Stimulated activated CD4-positive, alpha-beta T cell treated with anti-CD3 and anti-CD28 coated beads, TNF-alpha, amount 100 ng/mL, for 1 hour (primary cell): ENCODE data around the gene GALK1.
"Not testable (repeated sequence)": the region's sequence is repeated elsewhere in the genome, so short reads cannot be mapped to it uniquely, and the experiment has no call there.

Experiments
- DNase-seq, 3 donors: peaks; one replicate each; pipeline ENCODE4 v3.0.0-alpha.2; 2020; ENCODE audit warnings: low read depth in 3 of 3, low spot score in 1 of 3

The GALK1 gene

DNA sequence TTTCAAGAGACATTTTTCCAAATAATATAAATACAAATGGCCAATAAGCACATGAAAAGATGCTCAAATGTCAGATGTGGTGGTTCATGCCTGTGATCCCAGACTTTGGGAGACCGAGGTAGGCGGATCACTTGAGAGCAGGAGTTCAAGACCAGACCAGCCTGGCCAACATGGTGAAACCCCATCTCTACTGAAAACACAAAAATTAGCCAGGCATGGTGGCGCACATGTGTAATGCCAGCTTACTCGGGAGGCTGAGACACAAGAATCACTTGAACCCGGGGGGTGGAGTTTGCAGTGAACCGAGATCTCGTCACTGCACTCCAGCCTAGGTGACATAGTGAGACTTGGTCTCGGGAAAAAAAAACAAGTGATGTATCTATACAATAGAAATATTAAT lies 2.9 kb upstream of the GALK1 start:
- no peak for DNase-seq

DNA sequence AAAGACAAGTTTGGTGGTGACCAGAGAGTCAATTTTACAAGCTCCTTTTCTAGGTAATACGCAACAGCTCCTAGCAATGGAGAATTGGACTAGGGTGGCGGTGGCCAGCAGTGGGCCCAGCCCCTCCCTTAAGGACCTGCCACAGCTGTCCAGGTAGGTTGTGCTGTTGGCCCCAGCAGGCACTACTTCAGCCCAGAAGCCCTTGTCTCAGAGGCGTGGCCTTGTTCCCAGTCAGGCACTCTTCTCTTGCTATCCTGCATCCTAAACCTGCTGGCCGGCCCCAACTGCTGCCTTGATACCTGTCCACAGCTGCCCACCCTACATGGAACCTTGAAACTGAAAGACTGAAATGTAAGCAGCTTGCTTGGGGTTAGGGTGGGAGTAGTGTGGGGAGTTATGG lies 989 bp upstream of the GALK1 start:
- no peak for DNase-seq

DNA sequence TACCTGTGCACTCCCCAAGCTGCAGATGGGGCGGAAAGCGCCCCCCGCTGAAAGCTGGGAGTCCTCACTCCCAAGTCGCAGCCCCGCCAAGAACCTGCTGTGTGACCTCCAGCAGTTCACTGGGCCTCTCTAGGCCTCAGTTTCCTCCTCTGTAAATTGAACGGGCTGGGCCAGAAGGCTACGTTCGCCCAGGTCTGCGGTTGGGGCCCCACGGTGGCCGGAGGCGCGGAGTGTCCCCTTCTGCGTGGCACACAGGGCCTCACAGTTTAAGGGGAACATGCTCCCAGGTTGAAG lies 628 bp downstream of the GALK1 start:
- no peak for DNase-seq

DNA sequence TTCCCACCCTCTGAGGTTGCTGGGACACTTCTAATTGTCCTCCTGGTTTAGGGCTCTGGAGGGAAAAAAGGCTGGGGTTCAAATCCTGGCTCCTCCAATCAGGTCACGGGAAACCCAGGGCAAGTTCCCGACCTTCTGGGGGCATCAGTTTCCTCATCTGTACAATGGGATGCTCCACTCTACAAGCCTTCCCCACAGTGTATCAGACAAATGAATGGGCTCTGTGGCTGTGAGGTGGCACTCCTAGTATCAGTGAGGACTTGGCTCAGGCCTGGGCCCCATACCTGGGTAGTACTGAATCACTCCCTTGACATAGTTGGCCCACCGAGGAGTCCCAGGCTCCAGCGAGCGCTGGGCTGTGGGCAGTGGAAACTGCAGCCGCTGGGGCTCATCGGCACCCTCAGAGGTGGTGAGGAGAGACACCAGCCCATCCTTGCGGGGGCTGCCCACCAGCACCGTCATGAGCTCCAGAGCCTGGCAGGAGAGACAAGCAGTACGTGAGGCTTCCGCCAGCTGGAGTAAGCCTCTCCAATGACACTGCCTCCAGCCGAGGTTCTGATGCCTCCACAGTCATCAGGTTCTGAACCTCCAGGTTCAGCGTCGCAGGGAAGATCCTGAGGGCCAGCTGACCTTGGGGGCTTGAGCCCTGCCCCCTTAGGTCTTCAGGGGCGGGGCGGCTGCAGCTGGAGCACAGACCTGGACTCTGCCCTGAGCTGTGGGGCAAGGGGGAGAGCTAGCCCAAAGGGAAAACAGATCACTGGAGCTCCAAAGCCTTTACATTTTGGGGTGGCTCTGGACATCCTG lies 1.2 kb downstream of the GALK1 start:
- no peak for DNase-seq

DNA sequence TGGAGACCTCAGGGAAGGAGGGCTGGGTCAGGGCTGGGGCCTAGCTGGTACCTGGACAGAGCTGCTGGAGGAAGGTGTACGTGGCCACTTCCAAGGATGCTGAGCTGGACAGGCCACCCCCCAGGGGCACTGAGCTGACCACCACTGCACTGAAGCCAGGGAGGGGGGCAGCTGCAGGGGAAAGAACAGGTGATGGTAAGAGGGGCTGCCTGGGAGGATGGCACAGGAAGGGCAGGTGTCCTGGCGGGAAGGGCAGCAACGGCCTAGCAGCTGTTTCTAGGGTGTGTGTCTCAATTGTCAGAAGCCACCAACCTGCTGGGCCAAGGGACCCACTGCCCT lies 1.8 kb downstream of the GALK1 start:
- no peak for DNase-seq

DNA sequence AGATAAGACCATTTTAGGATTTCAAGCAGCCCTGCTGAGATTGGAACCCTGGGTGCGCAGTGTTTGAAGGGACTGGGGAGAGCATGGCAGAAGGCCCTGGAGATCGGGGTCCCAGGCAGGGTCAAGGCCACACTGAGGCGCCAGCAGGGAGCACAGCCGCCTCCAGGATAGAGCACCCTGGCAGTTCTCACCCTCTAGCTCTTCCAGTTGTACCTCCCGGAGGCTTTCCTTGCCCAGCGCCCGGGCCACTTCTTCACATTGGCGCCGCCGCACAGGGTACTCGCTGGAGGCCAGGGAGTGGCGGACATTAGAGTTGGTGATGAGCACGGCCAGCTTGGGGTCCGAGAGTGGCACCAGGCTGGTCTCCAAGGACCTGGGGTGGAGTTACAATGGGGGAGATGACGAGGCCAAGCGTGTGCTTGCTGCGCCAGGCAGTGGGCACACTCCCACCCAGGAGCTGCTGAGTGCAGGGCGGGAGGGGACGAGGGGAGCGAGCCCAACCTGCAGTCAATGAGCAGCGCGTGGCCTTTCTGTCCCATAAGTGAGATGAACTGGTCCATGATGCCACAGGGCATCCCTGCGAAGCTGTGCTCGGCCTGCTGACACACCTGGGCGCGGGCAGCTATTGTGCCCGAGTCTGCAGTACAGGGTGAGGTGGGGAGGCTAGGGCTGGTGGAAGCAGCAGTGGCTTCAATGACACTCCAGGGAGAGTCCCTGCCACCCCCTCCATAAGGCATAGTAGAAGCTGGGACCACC lies 2.3 kb downstream of the GALK1 start:
- no peak for DNase-seq

DNA sequence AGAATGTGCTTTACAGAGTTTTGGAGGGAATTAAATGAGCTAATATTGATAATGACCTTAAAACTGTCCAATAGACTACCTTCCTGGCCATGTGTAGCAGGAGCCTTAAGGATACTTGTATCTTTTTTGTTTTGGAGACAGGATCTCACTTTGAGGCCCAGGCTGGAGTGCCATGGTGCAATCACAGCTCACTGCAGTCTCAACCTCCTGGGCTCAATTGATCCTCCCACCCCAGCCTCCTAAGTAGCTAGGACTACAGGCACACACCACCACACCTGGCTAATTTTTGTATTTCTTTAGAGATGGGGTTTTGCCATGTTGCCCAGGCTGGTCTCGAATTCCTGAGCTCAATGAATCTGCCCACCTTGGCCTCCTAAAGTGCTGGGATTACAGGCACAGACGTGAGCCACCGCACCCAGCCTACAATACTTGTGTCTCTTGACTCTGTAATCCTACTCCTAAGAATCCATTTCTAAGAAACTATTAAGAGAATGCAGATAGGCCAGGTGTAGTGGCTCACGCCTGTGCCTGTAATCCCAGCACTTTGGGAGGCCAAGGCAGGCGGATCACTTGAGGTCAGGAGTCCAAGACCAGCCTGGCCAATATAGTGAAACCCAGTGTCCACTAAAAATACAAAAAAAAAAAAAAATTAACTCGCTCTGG lies 4.9 kb downstream of the GALK1 start:
- DNase-seq, result not testable (repeated sequence)

DNA sequence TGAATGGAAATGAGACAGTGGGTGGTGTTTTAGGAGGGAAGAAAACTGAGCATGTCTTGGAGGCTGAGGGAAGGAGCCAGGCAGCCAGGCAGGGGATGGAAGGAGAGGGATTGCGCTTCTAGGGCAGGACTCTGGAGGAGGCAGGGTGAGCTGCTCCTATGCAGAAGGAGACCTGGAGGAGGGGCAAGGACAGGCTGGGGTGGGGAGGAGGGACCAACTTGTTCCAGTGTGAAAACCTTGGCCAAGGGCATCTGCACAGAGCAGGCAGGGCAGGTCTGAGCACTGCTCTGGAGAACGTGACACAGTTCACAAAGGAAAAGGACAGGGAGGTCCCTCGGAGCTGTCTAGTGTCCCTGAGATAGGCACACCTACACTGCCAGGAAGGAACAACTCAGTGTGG lies 5.5 kb downstream of the GALK1 start:
- no peak for DNase-seq

DNA sequence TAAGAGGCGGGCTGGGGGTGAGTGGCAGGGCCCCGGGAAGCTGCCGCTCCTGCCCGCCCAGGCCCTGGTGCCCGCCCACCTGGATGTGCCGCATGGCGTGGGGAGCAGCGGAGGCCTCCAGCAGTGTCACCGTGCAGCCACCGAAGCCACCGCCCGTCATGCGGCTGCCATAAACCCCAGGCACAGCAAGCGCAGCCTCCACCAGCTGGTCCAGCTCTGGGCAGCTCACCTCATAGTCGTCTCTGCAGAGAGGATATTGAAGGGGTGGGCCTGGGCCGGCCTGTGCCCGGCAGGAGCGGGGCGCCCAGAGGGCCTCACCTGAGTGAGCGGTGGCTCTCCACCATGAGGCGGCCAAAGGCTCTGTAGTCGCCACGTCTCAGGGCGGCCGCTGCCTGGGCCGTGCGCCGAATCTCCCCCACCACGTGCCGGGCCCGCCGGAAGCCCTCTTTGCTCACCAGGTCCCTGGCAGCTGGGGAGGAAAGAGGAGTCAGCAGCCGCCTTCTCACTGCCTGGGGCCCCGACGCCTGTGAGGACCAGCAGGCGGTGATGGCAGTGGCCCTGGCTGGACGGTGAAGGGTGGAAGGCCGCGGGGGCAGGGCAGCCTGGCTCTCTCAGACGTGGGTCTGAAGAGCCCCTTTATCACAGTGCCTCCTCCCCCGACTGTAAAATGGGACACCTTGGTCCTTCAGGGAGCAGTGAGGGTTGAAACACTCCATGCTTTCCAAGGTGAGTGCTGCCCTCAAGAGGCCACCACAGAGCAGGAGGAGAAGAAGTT lies 6.7 kb downstream of the GALK1 start:
- no peak for DNase-seq

DNA sequence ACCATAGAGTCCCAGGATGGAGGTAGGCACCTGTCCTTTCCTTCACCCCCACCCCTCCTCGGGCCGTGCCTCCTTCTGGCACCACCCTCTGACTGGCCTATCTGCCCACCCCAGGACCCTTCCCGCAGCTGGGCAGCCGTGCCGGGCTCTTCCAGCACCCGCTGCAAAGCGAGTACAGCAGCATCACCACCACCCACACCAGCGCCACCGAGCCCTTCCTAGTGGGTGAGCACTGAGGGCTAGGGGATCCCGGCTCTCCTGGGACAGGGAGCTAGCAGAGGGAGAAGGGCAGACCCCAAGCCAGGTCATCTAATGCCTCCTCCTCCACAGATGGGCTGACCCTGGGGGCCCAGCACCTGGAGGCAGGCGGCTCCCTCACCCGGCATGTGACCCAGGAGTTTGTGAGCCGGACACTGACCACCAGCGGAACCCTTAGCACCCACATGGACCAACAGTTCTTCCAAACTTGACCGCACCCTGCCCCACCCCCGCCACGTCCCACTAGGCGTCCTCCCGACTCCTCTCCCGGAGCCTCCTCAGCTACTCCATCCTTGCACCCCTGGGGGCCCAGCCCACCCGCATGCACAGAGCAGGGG lies 7.8 kb downstream of the GALK1 start:
- no peak for DNase-seq

DNA sequence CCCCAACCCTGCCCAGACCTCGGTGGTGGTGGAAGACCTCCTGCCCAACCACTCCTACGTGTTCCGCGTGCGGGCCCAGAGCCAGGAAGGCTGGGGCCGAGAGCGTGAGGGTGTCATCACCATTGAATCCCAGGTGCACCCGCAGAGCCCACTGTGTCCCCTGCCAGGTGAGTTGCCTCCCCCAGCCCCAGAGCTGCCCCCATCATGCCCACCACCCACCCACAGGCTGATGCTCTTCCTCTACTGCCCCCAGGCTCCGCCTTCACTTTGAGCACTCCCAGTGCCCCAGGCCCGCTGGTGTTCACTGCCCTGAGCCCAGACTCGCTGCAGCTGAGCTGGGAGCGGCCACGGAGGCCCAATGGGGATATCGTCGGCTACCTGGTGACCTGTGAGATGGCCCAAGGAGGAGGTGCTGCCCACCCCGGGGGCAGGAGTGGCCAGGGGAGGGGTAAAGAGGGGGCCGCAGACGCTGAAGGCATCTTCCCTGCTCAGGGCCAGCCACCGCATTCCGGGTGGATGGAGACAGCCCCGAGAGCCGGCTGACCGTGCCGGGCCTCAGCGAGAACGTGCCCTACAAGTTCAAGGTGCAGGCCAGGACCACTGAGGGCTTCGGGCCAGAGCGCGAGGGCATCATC lies 8.4 kb downstream of the GALK1 start:
- DNase-seq, result no peak

DNA sequence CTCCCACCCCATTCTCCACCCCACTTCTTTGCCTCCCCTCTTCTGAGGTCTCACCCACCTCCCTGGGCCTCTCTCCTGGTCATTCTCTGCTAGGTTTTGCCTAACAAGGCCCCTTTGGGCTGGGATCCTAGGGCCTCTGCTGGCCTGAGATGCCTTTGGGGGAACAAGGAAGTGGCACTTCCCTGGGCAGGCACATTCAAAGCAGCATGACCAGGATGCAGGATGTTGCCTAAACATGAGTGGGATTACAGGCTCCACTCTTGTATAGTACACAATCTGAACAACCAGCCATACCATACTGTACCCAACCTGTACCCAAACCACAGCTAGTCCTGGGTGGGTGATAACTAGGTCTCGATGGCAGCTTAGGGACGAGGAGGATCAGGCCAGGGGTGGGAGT lies 9.0 kb downstream of the GALK1 start:
- no peak for DNase-seq

DNA sequence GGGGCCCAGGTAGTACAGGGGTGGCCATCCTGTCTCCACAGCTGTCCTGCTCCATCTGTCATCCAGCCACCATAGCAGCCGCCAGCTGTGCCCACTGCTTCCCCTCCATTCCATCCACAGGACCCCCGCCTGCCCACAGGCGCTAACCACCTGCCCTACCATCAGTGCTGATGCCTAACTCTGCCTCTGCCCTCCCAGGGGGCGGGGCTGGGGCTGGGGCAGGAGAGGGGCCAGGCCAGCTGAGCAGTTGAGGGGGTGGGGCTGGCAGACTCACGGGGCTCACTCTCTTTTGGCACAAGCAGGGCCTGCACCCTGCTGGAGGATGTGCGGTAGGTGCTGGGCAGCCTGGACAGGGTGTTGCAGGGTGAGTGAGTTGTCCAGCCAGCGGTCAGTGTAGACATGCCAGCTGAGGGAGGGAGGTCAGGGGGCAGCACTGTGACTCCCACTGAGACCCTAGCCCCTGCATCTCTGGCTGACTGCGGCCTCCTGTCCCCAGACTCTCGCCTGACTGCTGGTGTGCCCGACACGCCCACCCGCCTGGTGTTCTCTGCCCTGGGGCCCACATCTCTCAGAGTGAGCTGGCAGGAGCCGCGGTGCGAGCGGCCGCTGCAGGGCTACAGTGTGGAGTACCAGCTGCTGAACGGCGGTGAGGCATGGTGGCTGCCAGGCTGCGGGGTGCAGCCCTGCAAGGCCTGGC lies 9.6 kb downstream of the GALK1 start:
- no peak for DNase-seq

DNA sequence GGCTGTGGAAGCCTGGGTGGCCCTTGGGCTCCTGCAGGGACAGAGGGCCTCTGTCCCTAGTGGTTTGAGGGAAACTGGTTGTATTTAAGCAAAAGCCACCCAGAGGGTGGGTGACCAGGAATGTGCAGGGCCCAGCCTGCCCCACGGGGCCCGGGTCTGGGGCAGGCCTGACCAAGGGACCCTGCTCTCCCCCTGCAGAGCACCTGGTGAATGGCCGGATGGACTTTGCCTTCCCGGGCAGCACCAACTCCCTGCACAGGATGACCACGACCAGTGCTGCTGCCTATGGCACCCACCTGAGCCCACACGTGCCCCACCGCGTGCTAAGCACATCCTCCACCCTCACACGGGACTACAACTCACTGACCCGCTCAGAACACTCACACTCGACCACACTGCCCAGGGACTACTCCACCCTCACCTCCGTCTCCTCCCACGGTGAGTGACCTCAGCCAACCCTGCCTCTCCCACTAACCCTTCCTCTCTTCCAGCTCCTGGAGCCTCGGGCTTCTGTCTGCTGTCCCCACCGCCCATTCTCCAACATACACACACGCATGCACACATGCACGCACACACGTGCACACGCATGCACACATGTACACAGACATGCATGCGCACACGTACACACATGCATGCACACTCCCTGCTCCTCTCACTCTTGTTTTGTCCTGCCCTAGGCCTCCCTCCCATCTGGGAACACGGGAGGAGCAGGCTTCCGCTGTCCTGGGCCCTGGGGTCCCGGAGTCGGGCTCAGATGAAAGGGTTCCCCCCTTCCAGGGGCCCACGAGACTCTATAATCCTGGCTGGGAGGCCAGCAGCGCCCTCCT lies 10.4 kb downstream of the GALK1 start:
- no peak for DNase-seq

DNA sequence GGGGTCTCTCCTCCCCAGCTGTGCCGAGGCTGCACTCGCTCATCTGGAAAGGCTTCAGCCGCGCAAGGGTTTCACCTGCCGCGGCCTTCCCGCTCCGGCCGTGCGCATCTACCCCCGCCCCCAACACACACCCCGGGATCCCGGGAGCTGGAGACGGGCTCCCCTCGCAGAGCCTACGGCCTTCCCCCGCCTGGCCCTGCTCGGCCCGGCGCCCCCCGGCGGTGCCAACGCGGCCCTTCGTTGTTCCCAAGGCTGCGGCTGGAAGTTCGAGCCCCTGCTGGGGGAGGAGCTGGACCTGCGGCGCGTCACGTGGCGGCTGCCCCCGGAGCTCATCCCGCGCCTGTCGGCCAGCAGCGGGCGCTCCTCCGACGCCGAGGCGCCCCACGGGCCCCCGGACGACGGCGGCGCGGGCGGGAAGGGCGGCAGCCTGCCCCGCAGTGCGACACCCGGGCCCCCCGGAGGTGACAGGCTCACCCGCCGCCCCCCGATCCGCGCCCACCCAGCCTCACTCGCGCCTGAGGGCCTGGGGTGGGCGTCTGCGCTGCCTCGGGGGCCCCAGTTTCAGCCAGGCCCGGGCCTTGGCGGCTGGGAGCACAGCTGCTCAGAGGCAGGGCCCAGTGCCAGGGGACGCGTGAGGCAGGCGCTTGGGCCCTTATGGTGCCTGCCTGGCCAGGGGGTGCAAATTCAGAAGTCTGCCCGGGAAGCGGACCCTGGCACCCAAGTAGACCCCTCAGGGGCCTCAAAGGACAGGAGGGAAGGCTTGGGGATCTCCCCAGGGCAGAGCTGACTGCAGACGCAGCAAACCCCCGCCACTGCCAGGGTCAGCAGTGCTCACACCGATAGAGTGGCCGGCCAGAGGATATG lies 11.2 kb downstream of the GALK1 start:
- peak in 2 of 3 donors; percentile 50 to 58 for DNase-seq

DNA sequence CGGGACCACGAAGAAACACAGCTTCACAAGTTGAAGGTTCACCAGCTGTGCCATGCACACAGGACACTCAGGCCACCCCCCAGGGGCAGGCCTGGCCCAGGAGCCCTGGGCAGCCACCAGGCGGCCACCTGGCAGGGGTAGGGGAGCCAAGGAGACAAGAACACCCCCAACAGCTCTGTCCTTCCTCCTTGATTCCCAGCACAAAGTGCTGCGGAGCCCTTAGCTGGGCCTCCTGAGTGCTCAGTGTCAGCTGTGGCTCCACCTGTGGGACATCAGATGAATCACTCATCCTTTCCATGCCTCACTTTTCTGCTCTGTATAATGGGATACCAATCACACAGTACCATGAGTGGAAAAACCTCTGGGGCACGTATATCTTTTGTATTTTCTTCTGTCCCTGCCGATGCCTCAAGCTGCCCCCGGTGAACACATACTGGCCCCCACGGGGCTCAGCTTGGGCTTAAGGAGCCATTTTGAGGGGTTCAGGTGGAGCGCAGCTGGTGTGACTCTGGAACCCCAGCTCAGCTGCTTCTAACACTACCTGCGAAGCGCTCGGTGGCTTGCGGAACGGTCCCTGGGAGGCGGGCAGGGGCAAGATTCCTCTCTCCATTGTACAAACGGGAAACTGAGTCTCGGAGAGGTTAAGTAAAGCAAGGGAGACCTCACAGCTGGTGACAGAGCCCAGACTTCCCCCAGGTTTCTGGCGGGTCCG lies 12.0 kb downstream of the GALK1 start:
- no peak for DNase-seq

DNA sequence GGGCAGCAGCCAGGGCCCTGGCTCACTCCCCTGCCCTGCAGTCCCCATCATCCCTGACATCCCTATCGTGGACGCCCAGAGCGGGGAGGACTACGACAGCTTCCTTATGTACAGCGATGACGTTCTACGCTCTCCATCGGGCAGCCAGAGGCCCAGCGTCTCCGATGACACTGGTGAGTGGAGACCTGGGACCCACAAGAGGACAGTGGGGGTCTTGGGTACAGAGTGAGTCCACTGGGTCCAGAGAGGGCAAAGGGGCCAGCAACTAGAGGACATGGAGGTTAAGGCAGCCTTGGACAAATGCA lies 12.6 kb downstream of the GALK1 start:
- DNase-seq, result no peak
